GM21423 (cell line): Measurements from ENCODE around the gene ZFP1.
"Not testable (repeated sequence)": the region's sequence is repeated elsewhere in the genome, so short reads cannot be mapped to it uniquely, and the experiment has no call there.

Source experiments
- ATAC-seq: cut with Tn5 transposase; IDR thresholded peaks from one replicate; pipeline ENCODE4 v1.9.1; 2021; ENCODE audit warnings: mild to moderate bottlenecking, moderate library complexity; ENCODE audit not compliant: unreplicated experiment

ZFP1 gene

GRCh38 chr16:75112734-75113491 lies 35.4 kb upstream of the ZFP1 start:
- ATAC-seq: no peak

DNA sequence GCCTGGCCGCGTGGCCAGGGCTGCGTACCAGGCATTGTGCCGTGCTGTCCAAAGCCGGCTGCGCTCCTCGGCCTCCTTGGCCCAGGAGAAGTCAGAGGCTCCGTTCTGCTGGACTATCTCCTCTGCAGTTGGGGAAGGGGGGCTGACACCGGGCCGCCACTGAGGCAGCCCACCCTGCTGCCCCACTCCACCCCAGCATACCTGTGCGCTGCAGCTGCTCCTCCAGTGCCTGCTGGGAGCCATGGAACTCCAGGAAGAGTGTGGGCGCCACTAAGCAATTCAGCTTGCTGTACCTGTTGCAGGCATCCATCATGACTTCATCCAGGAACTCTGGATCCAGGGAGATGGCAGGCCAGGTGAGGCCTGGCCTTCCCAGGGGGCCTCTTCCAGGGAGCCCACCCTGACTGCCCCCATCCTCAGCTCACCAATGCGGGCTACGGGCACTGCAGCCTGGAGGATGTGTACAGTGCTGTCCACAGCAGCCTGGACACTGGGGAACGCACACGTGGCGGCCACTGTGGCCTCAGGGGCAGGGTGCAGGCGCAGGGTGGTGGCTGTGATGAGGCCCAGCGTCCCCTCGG lies 34.7 kb upstream of the ZFP1 start:
- no peak for ATAC-seq

DNA sequence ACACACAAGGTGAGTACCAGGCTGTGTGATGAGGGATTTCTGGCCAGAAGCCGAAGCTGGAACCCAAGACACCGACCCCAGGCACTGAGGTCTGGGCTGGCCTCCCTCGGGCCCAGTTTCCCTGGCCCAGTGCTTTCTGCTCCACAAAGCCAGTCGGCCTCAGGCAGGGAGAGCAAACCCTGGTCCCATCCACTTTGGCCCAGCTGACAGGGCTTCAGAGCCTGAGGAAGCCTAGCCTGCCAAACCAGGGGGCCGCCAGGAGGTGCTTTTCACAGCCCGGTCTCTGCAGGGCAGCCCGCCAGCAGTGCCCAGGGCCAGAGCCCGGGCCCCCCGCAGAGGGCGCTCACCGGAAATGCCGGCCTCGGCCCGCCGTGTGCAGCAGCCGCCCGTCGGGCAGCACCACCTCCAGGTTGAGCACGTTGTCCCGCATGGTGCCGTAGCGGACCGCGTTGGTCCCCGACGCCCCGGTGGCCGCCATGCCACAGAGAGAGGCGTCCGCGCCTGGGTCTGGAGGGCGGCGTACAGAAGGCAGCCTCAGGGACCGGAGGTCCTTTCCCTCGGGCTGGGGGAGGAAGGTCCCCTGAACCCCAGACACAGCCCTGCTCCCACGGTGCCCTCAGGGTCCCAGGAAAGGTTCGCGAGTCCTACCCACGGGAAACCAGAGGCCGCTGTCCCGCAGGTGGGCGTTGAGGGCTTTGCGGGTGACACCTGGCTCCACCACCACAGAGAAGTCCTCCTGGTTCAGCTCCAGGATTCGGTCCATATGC lies 34.0 kb upstream of the ZFP1 start:
- ATAC-seq: no peak

DNA sequence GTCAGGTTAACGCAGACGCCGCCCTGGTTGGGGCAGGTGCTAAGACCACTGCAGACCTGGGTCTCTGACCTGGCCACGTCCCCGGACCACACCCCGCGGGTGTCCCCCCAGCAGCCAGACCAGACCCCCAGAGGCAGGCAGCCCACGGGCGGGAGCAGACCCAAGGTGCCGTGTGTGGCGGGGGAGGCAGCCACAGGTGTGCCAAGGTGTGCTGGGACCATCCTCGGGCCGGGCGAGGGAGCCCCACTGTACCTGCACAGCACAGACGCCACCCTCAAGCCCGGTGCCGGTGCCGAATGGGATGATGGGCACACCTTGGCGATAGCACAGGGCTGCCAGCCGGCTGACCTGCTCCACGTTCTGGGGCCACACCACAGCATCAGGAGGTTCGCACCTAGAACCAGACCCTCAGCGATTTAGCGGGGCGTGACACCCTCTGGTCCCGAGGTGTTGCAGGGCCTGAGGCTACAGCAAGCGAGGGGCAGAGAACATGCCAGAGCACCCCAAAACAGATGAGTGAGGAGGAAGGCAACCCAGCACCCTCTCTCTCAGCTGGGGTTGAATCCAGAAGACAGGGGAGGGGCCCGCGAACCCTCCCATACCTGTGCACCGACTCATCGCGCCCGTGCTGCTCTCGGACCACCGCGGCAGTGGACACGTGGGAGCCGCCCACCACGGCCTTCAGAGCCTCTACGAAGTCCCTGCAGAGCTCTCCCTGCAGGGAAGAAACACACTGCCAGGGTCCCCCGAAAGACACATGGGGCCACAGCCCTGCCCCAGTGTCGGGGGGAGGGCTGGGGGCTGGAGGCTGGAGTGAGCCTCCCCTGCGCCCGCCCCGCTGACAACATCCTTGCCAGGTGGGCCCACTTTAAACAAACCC lies 33.1 kb upstream of the ZFP1 start:
- no peak for ATAC-seq

- ATAC-seq: no peak
Observed at GRCh38 chr16:75116081-75116910, 32.0 kb upstream of the ZFP1 start, which contains the start of gene LDHD. TSS of gene LDHD (minus strand) at chr16:75116780. CDS start at chr16:75116720, 60 bp downstream.

GRCh38 chr16:75116911-75117245 lies 31.4 kb upstream of the ZFP1 start:
- ATAC-seq: no peak

GRCh38 chr16:75118943-75119539 lies 29.3 kb upstream of the ZFP1 start:
- ATAC-seq: no peak

DNA sequence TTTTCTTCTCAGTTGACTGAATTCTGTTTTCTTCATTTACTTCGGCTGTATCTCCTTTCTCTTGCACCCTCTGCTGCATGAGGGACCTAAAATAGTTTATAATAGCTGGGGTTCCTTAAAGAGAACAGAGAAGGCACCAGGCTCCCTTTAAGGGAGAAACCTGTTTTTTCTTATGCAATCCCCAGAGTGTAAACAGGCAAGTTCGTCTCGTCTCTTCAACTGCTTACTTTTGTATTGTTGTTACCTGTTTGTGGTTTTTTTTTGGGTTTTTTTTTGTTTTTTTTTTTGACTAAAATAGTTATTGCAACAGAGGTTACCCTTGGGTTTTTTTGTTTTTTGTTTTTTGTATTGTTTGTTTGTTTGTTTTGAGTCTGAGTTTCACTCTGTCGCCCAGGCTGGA lies 28.1 kb upstream of the ZFP1 start:
- no peak for ATAC-seq

GRCh38 chr16:75121949-75122568 lies 26.3 kb upstream of the ZFP1 start:
- ATAC-seq: no peak

DNA sequence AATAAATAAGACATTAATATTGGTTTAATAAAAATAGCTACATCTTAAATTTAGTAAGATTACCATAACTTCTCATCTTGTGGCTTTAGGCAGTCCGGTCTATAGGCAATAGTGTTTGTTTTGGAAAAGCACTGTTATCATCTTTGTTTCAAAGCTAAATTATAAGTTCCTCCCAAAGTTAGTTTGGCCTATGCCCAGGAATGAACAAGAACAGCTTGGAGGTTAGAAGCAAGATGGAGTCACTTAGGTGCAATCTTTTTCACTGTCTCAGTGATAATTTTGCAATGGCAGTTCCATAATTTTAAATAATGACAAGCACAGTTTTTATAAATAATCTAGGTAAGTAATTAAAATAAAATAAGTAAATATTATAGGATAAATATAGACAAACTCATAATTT lies 25.7 kb upstream of the ZFP1 start:
- ATAC-seq: no peak

GRCh38 chr16:75127713-75128415 lies 20.5 kb upstream of the ZFP1 start:
- ATAC-seq: no peak

DNA sequence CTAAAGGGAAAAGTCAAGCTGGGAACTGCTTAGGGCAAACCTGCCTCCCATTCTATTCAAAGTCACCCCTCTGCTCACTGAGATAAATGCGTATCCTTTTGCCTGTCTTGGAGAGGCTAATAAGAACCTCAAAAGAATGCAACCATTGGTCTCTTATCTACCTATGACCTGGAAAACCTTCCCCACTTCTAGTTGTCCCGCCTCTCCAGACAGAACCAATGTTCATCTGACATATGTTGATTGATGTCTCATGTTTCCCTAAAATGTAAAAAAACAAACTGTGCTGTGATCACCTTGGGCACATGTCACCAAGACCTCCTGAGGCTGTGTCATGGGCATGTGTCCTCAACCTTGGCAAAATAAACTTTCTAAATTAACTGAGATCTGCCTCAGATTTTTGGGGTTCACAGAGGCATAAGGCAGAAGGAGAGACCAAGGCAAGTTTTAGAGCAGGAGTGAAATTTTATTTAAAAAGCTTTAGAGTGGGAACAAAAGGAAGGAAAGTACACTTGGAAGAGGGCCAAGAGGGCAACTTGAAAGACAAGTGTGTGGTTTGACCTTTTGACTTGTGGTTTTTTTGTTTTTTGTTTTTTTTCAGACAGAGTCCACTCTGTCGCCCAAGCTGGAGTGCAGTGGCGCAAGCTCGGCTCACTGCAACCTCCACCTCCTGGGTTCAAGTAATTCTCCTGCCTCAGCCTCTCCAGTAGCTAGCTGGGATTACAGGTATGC lies 18.7 kb upstream of the ZFP1 start:
- not testable (repeated sequence) for ATAC-seq

- ATAC-seq: no peak
Observed at GRCh38 chr16:75130150-75130771, 18.1 kb upstream of the ZFP1 start.

GRCh38 chr16:75131081-75131480 lies 17.2 kb upstream of the ZFP1 start:
- no peak for ATAC-seq

GRCh38 chr16:75138233-75138632 lies 10.1 kb upstream of the ZFP1 start:
- ATAC-seq: no peak

- ATAC-seq: no peak
Observed at GRCh38 chr16:75138636-75139035, 9.7 kb upstream of the ZFP1 start.

DNA sequence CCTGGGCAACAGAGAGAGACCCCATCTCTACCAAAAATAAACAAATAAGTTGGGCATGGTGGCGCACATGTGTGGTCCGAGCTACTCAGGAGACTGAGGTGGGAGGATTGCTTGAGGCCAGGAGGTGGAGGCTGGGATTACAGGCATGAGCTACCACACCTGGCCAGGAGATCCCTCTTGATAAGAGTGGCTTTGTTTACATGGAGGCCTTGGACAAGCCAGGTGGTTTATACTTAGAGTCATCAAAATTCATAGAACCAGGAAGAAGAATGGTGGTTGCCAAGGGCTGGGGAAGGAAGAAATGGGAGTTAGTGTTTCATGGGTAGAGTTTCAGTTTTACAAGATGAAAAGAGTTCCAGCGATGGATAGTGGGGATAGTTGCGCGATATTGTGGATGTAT lies 8.8 kb upstream of the ZFP1 start:
- no peak for ATAC-seq

- ATAC-seq: no peak
Observed at GRCh38 chr16:75143941-75144340, 4.4 kb upstream of the ZFP1 start.
